Subcutaneous adipose tissue (tissue), 4 donors: ENCODE measurements around the gene PYGM. TPM values are rescaled to one million over a fixed set of nuclear protein-coding genes. Genes with fewer than 3 reads are reported as not detected.

ENCODE experiments used
- CTCF ChIP-seq: fragments of 450-650 bp; IDR thresholded peaks from one replicate; pipeline ENCODE4 v1.5.1; 2016; ENCODE audit warnings: low read depth, mild to moderate bottlenecking, control low read depth, antibody characterized with exemption, moderate library complexity
- total RNA-seq, 4 donors: library from RNA; depleted of rRNA; stranded (reverse); fragments of >200 nt; gene quantifications; one replicate each; pipeline ENCODE4 v1.1.0, GENCODE V29; 2016

PYGM gene
- total RNA-seq, 4 donors from 2014 or later: 0.51 to 63.7 (median 4.4) TPM

GRCh38 chr11:64789331-64790204, 29.8 kb upstream of the PYGM start:
- TF ChIP-seq CTCF: no peak

DNA sequence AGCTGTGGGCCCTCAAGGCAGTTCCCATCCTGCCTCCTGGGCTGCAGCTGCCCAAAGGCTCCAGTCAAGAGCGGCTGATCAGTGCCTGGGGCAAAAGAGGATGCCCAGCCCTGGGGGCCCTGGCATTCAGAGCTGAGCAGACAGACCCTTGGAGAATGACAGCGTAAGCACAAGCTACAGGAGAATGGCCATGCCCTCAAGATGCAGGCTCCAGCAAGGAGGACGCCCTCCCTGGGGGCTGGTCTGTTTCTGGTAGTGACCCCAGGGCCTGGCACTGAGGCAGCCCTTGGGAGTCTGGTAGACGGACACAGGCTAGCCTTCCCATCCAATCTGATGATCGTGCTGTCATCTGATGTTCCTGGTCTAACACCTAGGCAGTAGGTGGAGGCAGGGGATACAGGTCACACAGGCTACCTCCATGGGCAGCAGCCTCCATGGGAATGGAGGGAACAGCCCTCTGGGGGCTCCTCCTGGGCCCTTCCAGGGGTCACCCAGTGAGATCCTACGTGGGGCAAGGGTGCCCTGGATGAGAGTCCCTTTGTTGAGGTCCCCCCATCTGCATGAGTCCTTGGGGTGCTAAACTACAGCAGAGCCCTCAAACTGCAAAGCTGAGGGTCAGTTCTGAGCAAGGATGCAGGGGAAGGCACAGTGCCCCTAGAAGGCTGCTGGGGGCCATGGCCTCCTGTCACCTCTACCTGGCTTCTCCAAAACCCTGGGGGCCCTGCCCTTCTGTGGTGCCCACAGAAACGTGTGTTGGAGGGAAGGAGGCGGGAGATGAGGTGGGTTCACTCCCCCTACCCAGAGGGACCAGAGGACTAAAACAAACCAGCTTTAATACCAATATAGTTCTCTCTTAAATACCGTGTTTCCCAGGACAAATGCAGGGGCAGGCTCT, 28.8 kb upstream of the PYGM start:
- no peak for TF ChIP-seq CTCF

GRCh38 chr11:64787526-64788320, 27.9 kb upstream of the PYGM start:
- TF ChIP-seq CTCF: no peak

DNA sequence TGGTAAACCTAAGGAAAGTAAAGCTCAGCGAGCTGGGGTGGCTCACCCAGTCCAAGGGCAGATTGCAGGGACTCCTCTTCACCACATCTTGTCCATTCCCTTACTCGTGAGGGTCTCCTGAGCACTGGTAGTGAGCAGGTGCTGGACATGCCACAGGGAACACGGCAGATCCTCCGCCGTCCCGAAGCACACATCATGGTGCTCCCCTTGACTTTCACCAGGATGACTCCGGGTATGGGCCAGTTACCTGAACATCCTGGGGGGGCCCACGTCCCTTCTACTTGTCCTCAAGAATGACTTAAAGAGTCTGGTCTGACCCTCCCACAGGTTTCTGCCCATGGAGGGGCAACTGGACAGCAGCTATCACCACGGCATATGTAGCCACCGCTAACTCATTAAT, 26.5 kb upstream of the PYGM start:
- no peak for TF ChIP-seq CTCF

DNA sequence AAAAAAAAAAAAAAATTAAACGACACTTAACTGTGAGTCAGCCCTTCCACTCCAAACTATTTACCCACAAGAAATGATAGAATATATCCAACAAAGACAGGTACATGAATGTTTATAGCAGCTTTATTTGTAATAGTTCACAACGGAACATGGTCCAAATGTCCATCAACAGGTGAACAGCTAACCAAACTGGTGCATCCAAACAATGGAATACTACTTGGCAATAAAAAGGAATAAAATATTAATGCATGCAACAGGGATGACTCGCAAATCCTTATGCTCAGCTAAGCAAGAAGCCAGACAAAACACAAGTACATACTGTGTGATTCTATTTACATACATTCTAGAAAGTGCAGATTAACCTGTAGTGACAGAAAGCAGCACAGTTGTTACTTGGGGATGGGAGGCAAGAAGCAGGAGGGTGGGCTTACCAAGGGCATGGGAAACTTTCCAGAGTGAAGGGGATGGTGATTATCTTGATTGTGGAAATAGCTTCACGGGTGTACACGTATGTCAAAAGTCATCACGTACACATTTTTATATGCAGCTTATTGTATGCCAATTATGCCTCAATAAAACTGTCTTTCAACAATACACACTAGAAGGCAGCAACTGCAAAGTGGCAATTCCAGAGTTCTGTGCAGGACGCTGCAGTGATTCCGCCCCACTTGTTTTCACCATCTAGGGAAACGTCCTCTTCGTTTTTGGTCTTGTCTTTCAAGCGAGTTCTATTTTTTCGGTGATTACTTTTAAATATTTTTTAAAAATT, 25.2 kb upstream of the PYGM start:
- TF ChIP-seq CTCF: no peak

DNA sequence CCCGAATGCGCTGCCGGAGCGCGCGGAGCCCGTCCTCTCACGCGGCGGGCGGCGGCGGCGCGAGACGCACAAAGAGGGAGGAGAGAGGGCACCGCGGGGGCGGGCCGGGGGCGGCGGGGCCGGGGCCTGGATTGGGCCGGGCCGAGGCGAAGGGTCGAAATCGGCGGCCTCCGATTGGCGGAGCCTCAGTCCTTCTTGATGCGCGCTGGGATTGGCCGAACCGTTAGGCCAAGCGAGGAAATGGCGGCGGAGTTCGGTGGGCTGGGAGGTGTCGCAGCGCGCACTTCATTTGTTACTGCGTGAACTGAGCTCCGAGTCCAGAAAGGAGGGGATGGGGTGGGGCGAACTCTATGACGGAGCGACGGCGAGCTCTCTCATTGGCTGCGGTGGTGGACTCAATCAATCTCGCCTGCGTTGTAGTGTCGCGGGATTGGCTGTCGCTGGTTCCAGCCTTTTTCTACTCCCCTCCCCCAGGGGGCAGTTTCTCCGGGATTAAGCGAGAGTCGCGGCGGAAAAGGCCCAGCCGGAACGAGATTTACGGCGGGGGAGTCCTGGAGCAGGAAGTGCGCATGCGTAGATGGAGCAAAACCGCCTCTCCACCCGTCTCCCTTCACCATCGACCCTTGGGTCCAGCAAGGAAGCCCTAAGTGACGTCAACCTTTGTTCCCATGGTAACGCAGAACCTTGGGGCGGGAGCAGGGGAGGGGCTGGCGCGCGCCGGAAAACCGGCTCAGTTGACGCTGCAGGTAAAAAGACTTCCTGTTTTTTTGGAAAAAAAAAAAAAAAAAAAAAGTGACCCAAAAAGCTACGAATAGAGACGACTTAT, 18.9 kb upstream of the PYGM start, which contains the start of gene SF1:
Gene SF1, minus strand, starts transcription at position 70 of the 826 bp plus-strand sequence. CDS start 150 bp downstream, outside the sequence.
- no peak for TF ChIP-seq CTCF
